ENCODE measurements around the gene APBB1IP.
A peak's percentile ranks its signal among the peaks of the same experiment; 100 is the strongest.
"Not testable (repeated sequence)": the region's sequence is repeated elsewhere in the genome, so short reads cannot be mapped to it uniquely, and the experiment has no call there.

The APBB1IP gene

GRCh38 chr10:26567351-26567721, 129.2 kb downstream of the APBB1IP start:
- DNase-seq: no peak

GRCh38 chr10:26571655-26572054, 133.5 kb downstream of the APBB1IP start:
- no peak for DNase-seq

- no peak for DNase-seq
Observed at GRCh38 chr10:26573674-26574073, 135.5 kb downstream of the APBB1IP start.

GRCh38 chr10:26574783-26575182, 136.6 kb downstream of the APBB1IP start:
- DNase-seq: no peak

GRCh38 chr10:26578371-26578770, 140.2 kb downstream of the APBB1IP start:
- not testable (repeated sequence) for DNase-seq

- DNase-seq: no peak
Observed at GRCh38 chr10:26579256-26580063, 141.3 kb downstream of the APBB1IP start.

- DNase-seq: no peak
Observed at GRCh38 chr10:26586211-26586610, 148.1 kb downstream of the APBB1IP start.

- DNase-seq: no peak
Observed at GRCh38 chr10:26588611-26589010, 150.5 kb downstream of the APBB1IP start.

- DNase-seq: not testable (repeated sequence)
Observed at GRCh38 chr10:26589813-26590212, 151.7 kb downstream of the APBB1IP start.

GRCh38 chr10:26593896-26594295, 155.8 kb downstream of the APBB1IP start:
- DNase-seq: no peak

- DNase-seq: not testable (repeated sequence)
Observed at GRCh38 chr10:26603283-26603682, 165.1 kb downstream of the APBB1IP start.

GRCh38 chr10:26604320-26605093, 166.4 kb downstream of the APBB1IP start:
- not testable (repeated sequence) for DNase-seq

- DNase-seq: peak in 1 of 2 experiments; percentile 14
Observed at GRCh38 chr10:26606389-26606877, 168.3 kb downstream of the APBB1IP start.

- DNase-seq: no peak
Observed at GRCh38 chr10:26612151-26612915, 174.2 kb downstream of the APBB1IP start.
